Activated CD4-positive, alpha-beta memory T cell treated with anti-CD3 and anti-CD28 coated beads, Interleukin-2, amount 10 ng/mL, durations not matched to agents 7 days and 5 days (primary cell): Measurements from ENCODE around the gene ITGA11. TPM values are rescaled to one million over a fixed set of nuclear protein-coding genes. Genes with fewer than 3 reads are reported as not detected.

Source experiments
- CTCF ChIA-PET: fragments of 350-600 bp; sonication (Branson Sonifier 250); formaldehyde crosslinking; loops from one replicate; lab custom pipeline; 2021; ENCODE audit warnings: antibody characterized with exemption, inconsistent platforms; lab: Charles Lee
- POLR2A ChIA-PET: fragments of 350-600 bp; sonication (Branson Sonifier 250); formaldehyde crosslinking; loops from one replicate; lab custom pipeline; 2021; ENCODE audit warnings: antibody characterized with exemption; lab: Charles Lee
- DNase-seq: peaks from one replicate; pipeline ENCODE4 v3.0.0-alpha.2; 2020
- H3K27ac Mint-ChIP-seq: one replicate; pipeline ENCODE4 v1.8.0; 2021; ENCODE audit warnings: mild to moderate bottlenecking, mixed read lengths
- H3K27me3 Mint-ChIP-seq: one replicate; pipeline ENCODE4 v1.8.0; 2021; ENCODE audit warnings: mixed read lengths
- H3K36me3 Mint-ChIP-seq: one replicate; pipeline ENCODE4 v1.8.0; 2021; ENCODE audit warnings: low read depth, mixed read lengths
- H3K4me1 Mint-ChIP-seq: one replicate; pipeline ENCODE4 v1.8.0; 2021; ENCODE audit warnings: mixed read lengths
- H3K4me3 Mint-ChIP-seq: one replicate; pipeline ENCODE4 v1.8.0; 2021; ENCODE audit warnings: mild to moderate bottlenecking, mixed read lengths
- H3K9me3 Mint-ChIP-seq: one replicate; pipeline ENCODE4 v1.8.0; 2021; ENCODE audit warnings: mixed read lengths
- total RNA-seq, 2 experiments: library from RNA; stranded (reverse); gene quantifications; one replicate each; pipeline ENCODE4 v1.2.3, GENCODE V29; 2021

ITGA11 gene
- total RNA-seq, 2 experiments from 2014 or later, result 0.20 to 0.73 TPM

DNA sequence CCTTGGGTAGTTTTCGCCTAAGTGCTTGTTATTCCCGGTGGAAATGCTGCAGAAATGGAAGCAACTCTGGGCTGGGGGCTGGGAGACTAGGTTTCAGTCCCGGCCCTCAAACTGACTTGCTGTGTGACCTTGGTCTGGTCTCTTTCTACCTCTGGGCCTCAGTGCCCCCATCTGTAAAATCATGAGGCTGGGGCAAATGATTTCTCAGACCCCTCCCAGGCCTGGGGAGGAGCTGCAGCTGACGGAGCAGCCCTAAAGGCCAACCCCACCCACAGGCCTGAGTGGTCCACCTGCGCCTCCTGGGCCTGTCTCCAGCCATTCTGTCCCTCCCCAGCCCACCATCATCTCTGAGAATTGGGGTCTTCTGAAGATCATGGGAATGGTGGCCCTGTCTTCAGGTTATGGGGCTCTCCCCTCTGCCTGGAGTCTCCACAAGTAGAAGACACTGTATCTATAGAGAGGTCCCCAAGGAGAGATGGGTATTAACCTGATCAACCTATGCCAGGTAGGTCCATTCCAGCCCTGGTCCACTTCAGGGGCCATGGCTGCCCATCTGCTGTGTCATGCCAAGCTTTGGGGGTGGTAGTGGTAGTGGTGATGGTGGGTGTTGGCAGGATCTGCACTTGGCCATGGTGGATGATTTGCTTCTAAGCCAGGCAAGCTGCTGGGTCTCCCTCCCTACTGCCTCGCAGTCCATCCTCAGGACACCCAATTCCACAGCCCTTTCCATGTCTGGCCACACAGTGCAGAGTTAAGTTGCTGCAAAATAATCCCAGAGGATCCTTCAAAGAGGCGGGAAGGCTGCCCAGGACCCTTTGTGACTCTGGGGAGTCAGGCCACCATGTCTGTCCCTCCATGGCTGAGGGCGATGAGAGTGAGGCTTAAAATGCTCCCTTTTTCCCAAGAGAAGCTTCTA is 46.0 kb downstream of the ITGA11 start:
- DNase-seq, result peak; percentile 12
- no peak overlapping the region for H3K4me3 Mint-ChIP-seq
- H3K4me1 Mint-ChIP-seq, result peaks cover 15% of the 10 kb centered on the region
- ChIA-PET CTCF (interaction anchor here (1.6 to 1.8 kb wide), 2 partner anchors 79 to 133 kb away, joined by 4 to 5 read pairs; no protein-coding TSS in a partner anchor), POLR2A (no interaction called here)
- no peaks in the 10 kb centered on the region for H3K9me3 Mint-ChIP-seq
- peaks cover 4% of the 10 kb centered on the region for H3K27me3 Mint-ChIP-seq
- H3K36me3 Mint-ChIP-seq, result no peaks in the 10 kb centered on the region
- H3K27ac Mint-ChIP-seq, result no peak overlapping the region

DNA sequence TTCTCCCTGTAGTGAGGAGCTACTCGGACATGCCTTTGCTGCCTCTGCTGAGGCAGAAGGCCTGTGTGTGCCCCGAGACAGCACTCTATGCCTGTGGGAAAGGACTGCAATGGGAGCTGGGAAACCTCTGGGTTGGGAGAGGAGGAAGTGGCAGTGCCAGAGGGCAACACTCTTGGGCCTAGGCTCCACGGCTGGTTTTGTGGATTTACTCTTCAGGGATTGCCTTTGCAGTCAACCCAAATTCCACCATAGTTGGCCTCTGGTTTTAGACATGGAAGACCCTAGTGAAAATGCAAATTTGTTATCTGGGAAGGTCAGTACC is 46.8 kb downstream of the ITGA11 start:
- H3K4me3 Mint-ChIP-seq, result no peak overlapping the region
- H3K4me1 Mint-ChIP-seq, result peaks cover 9% of the 10 kb centered on the region
- H3K9me3 Mint-ChIP-seq, result no peaks in the 10 kb centered on the region
- H3K27ac Mint-ChIP-seq, result no peak overlapping the region
- peak; percentile 8 for DNase-seq
- H3K36me3 Mint-ChIP-seq, result no peaks in the 10 kb centered on the region
- ChIA-PET POLR2A (no interaction called here), CTCF (interaction anchor here (0.6 to 2.0 kb wide), 4 partner anchors 79 to 132 kb away, joined by 3 to 6 read pairs (median 4); no protein-coding TSS in a partner anchor)
- peaks cover 4% of the 10 kb centered on the region for H3K27me3 Mint-ChIP-seq

DNA sequence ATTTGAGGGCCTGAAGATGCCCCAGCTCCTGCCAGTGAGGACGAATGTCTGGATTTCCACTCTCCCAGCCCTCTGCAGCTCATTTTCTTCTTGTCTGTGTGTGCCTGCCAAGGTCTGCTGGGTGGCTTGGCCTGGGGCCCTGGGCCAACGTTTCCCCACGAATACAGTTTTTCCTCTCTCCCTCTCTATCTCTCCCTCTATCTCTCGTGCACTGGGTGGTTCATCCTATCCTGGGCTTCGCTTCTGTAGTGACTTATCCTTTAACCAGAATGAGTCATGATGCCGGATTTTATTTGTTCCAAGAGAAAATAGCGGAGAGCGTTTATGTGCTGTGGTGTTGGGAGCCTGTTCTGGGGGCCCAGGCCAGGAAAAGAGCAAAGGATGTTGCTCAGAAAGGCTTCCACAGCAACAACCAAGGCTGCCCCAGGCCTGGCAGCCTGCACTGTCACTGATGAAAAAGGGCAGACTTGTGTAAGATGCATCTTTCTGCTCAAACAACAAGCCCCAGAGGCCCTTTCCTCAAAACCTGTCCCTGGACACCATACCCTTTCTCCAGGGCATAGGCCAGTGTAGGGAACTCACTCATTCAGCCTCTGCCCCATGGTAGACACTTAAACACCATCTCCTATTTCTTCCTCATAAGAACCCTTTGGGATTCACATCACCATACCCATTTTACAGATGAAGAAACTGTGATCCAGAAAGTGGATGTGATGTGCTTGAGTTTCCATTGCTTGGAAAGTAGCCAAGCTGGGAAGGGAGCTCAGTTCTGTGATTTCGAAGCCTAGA is 47.3 kb downstream of the ITGA11 start:
- ChIA-PET POLR2A (no interaction called here), CTCF (interaction anchor here (0.6 to 2.0 kb wide), 5 partner anchors 78 to 132 kb away, joined by 3 to 6 read pairs (median 5); no protein-coding TSS in a partner anchor)
- peaks cover 9% of the 10 kb centered on the region for H3K4me1 Mint-ChIP-seq
- no peaks in the 10 kb centered on the region for H3K36me3 Mint-ChIP-seq
- no peak overlapping the region for H3K4me3 Mint-ChIP-seq
- DNase-seq, result peak; percentile 9
- H3K9me3 Mint-ChIP-seq, result no peaks in the 10 kb centered on the region
- peak overlapping the region; percentile 32 for H3K27ac Mint-ChIP-seq
- peaks cover 4% of the 10 kb centered on the region for H3K27me3 Mint-ChIP-seq

DNA sequence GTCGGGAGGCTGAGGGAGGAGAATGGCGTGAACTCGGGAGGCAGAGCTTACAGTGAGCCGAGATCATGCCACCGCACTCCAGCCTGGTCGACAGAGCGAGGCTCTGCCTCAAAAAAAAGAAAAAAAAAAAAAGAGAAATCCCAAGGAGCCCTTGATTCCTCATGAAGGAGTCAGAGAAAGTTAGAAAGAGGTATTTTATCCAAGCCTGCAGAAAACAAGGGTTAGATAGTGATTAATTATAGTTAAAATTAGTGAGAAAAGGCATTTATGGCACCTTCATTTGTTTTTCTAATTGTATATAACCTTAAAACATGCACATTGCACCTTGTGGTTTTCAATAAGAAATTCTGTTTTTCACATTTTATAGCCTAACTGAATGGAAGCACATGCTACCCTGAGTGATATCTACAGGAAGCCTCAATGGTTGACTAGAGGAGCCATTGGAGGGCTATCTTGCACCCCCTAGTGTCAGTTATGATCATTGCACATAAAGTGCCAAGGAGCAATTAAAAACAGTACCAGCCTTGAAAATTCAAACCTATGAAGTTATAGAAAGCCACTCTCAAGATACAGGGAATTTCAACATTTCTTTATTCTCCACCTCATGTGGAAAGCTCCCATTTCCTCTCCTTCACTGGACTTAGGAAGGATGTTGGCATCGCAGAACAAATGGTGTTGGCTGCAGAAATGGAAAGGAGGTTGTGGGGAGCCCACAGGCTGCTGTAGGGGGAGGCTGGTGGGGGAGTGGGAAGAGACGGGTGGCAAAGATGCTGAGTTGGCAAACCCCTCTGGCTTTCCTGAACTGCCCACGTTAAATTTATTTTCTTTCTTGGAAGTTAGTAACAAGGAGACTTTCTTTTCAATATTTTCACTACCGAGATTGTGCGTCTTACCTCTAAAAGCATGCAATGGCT is 48.5 kb downstream of the ITGA11 start:
- ChIA-PET POLR2A (interaction anchor here (1.2 kb wide), 1 partner anchor 106 kb away, joined by 3 read pairs; the partner anchor contains the start of gene FEM1B), CTCF (interaction anchor here (0.7 to 3.6 kb wide), 6 partner anchors 20 to 131 kb away, joined by 3 to 30 read pairs (median 6); no protein-coding TSS in a partner anchor)
- Mint-ChIP-seq H3K27me3 (peaks cover 4% of the 10 kb centered on the region), H3K36me3 (no peaks in the 10 kb centered on the region), H3K4me3 (no peak overlapping the region), H3K9me3 (no peaks in the 10 kb centered on the region), H3K27ac (no peak overlapping the region), H3K4me1 (peaks cover 17% of the 10 kb centered on the region)
- DNase-seq, result peak; percentile 50

- no peak overlapping the region for H3K4me3 Mint-ChIP-seq
- H3K27ac Mint-ChIP-seq, result no peak overlapping the region
- peaks cover 17% of the 10 kb centered on the region for H3K4me1 Mint-ChIP-seq
- H3K9me3 Mint-ChIP-seq, result no peaks in the 10 kb centered on the region
- DNase-seq, result no peak
- peaks cover 4% of the 10 kb centered on the region for H3K27me3 Mint-ChIP-seq
- POLR2A ChIA-PET, result interaction anchor here (0.6 kb wide), 1 partner anchor 102 kb away, joined by 3 read pairs; no protein-coding TSS in a partner anchor
- no peaks in the 10 kb centered on the region for H3K36me3 Mint-ChIP-seq
- CTCF ChIA-PET, result interaction anchor here (0.8 to 3.6 kb wide), 5 partner anchors 74 to 143 kb away, joined by 3 to 30 read pairs (median 6); no protein-coding TSS in a partner anchor
Observed at GRCh38 chr15:68382286-68383007, 49.5 kb downstream of the ITGA11 start.

GRCh38 chr15:68380456-68380855 is 51.5 kb downstream of the ITGA11 start:
- Mint-ChIP-seq H3K4me1 (peaks cover 17% of the 10 kb centered on the region), H3K36me3 (no peaks in the 10 kb centered on the region), H3K9me3 (no peaks in the 10 kb centered on the region), H3K4me3 (no peak overlapping the region), H3K27me3 (peaks cover 4% of the 10 kb centered on the region), H3K27ac (no peak overlapping the region)
- DNase-seq, result no peak
- ChIA-PET POLR2A (no interaction called here), CTCF (interaction anchor here (2.4 to 3.6 kb wide), 2 partner anchors 74 kb away, joined by 11 to 30 read pairs; no protein-coding TSS in a partner anchor)

DNA sequence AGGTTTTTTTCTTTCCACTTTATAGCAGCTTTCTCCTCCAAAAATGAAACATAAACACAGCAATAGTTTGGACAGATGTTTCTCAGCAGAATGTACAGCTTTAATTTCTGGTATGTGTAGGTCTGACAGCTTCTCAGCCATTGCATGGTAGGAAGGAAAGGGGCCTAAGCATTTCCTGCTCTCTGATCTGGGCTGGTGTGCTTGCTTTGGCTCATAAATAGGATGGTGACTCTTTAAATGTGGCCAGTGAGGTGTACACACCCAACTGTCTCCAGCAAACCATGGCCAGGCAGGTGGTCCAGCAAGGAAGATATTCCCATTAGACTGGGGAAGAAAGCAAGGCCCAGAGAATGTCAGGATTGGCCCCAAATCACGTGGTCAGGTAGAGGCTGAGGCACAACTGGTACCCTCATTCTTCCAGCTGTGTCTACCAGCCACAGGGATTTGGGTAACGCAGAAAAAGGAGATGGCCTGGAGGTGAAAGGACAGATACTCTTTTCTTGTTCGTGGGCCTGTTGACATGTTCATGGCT is 52.1 kb downstream of the ITGA11 start:
- POLR2A ChIA-PET, result interaction anchor here (1.2 kb wide), 1 partner anchor 73 kb away, joined by 3 read pairs; no protein-coding TSS in a partner anchor
- no peaks in the 10 kb centered on the region for H3K36me3 Mint-ChIP-seq
- peaks cover 4% of the 10 kb centered on the region for H3K27me3 Mint-ChIP-seq
- H3K9me3 Mint-ChIP-seq, result no peaks in the 10 kb centered on the region
- H3K4me3 Mint-ChIP-seq, result no peak overlapping the region
- H3K27ac Mint-ChIP-seq, result peak overlapping the region; percentile 12
- CTCF ChIA-PET, result interaction anchor here (1.9 to 2.4 kb wide), 2 partner anchors 10 to 73 kb away, joined by 5 to 11 read pairs; no protein-coding TSS in a partner anchor
- no peak for DNase-seq
- peaks cover 17% of the 10 kb centered on the region for H3K4me1 Mint-ChIP-seq

DNA sequence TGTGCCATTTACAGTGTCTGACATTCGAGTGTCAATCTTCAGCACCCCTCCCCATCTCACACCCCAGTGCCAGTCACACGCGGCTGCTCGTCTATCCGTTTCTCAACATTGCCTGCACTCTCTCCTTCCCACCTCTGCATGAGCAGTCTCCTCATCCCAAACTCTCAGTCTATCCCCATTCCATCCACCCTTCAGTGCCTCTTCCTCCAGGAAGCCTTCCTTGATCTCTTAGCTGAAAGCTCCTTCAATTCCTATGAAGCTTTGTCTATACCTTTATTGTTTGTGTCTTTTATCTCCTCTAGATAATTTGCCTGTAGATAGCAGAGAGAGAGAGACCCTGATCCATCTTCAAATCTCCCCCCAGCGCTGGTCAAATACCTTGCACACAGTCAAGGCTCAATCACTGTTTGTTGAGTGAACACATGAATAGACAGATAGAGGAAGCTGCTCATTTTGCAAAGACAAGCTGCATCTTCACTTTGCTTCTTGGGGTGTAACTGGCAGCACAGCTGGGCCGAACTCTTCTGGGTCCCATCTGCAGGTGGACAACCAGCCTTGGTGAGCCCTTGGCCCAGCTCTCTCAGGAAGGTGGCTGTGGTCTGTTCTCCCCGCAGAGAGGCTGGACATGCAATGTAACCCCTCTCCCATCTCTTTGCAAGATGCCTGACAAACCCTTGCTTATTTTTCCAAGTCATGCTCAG is 52.8 kb downstream of the ITGA11 start:
- no peaks in the 10 kb centered on the region for H3K9me3 Mint-ChIP-seq
- peaks cover 17% of the 10 kb centered on the region for H3K4me1 Mint-ChIP-seq
- peaks cover 1% of the 10 kb centered on the region for H3K27me3 Mint-ChIP-seq
- CTCF ChIA-PET, result interaction anchor here (1.9 to 2.4 kb wide), 2 partner anchors 11 to 72 kb away, joined by 5 to 11 read pairs; no protein-coding TSS in a partner anchor
- peak overlapping the region; percentile 12 for H3K27ac Mint-ChIP-seq
- DNase-seq, result no peak
- POLR2A ChIA-PET, result interaction anchor here (1.2 to 1.5 kb wide), 2 partner anchors 73 to 102 kb away, joined by 3 to 5 read pairs; partner anchors contain the start of gene FEM1B
- H3K4me3 Mint-ChIP-seq, result no peak overlapping the region
- no peaks in the 10 kb centered on the region for H3K36me3 Mint-ChIP-seq

DNA sequence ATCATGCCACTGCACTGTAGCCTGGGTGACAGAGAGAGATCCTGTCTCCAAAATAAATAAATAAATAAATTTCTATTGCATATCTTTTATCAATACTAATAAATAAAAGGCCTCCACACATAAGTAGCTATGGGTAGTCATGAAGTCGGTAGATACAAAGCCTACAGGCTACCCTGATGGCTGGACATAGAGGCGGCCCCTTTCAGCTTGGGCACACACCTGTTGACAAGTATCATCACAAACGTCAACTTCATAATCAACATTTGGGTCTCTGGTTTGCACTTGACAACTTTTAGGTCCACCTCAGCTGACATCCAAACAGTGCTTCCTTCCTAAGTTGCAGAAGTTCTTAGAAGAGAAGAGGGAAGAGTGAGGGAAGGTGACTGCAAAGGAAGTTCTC is 53.4 kb downstream of the ITGA11 start:
- ChIA-PET POLR2A (interaction anchor here (1.2 to 1.5 kb wide), 2 partner anchors 72 to 101 kb away, joined by 3 to 5 read pairs; partner anchors contain the start of gene FEM1B), CTCF (interaction anchor here (0.6 to 2.4 kb wide), 3 partner anchors 12 to 182 kb away, joined by 3 to 11 read pairs (median 5); no protein-coding TSS in a partner anchor)
- Mint-ChIP-seq H3K4me3 (no peak overlapping the region), H3K4me1 (peaks cover 17% of the 10 kb centered on the region), H3K9me3 (no peaks in the 10 kb centered on the region), H3K36me3 (no peaks in the 10 kb centered on the region), H3K27me3 (peaks cover 1% of the 10 kb centered on the region), H3K27ac (no peak overlapping the region)
- no peak for DNase-seq

- ChIA-PET POLR2A (interaction anchor here (1.5 kb wide), 1 partner anchor 100 kb away, joined by 5 read pairs; the partner anchor contains the start of gene FEM1B), CTCF (interaction anchor here (1.9 kb wide), 1 partner anchor 12 kb away, joined by 5 read pairs; no protein-coding TSS in a partner anchor)
- no peaks in the 10 kb centered on the region for H3K9me3 Mint-ChIP-seq
- H3K36me3 Mint-ChIP-seq, result no peaks in the 10 kb centered on the region
- H3K4me1 Mint-ChIP-seq, result peaks cover 17% of the 10 kb centered on the region
- no peak overlapping the region for H3K27ac Mint-ChIP-seq
- H3K27me3 Mint-ChIP-seq, result peaks cover 1% of the 10 kb centered on the region
- H3K4me3 Mint-ChIP-seq, result no peak overlapping the region
- no peak for DNase-seq
Observed at GRCh38 chr15:68377766-68378165, 54.2 kb downstream of the ITGA11 start.
